Activated naive CD8-positive, alpha-beta T cell treated with anti-CD3 and anti-CD28 coated beads, Interleukin-2, amount 10 ng/mL, durations not matched to agents 7 days and 5 days (primary cell): ENCODE data around the gene HSPA4L. TPM values are rescaled to one million over a fixed set of nuclear protein-coding genes. Genes with fewer than 3 reads are reported as not detected.

Experiments used
- ATAC-seq: fragments of 150-1000 bp; cut with Tn5 transposase; one replicate; pipeline ENCODE4 v1.10.0; 2021; ENCODE audit warnings: low read depth, moderate library complexity
- POLR2A ChIA-PET: fragments of 350-600 bp; sonication (Branson Sonifier 250); formaldehyde crosslinking; loops from one replicate; lab custom pipeline; 2021; ENCODE audit warnings: antibody characterized with exemption; lab: Charles Lee
- DNase-seq: peaks from one replicate; pipeline ENCODE4 v3.0.0; 2021
- H3K27ac Mint-ChIP-seq: one replicate; pipeline ENCODE4 v1.8.0; 2022; ENCODE audit warnings: mild to moderate bottlenecking, mixed read lengths
- H3K27me3 Mint-ChIP-seq: one replicate; pipeline ENCODE4 v1.8.0; 2022; ENCODE audit warnings: mild to moderate bottlenecking, moderate library complexity, mixed read lengths
- H3K36me3 Mint-ChIP-seq: one replicate; pipeline ENCODE4 v1.8.0; 2021; ENCODE audit warnings: mild to moderate bottlenecking, mixed read lengths
- H3K4me1 Mint-ChIP-seq: one replicate; pipeline ENCODE4 v1.8.0; 2021; ENCODE audit warnings: mixed read lengths
- H3K4me3 Mint-ChIP-seq: one replicate; pipeline ENCODE4 v1.8.0; 2022; ENCODE audit warnings: mild to moderate bottlenecking, moderate library complexity, mixed read lengths
- H3K9me3 Mint-ChIP-seq: one replicate; pipeline ENCODE4 v1.8.0; 2021; ENCODE audit warnings: mixed read lengths
- total RNA-seq, 2 experiments: library from RNA; stranded (reverse); gene quantifications; one replicate each; pipeline ENCODE4 v1.2.3, GENCODE V29; 2021

HSPA4L gene
- total RNA-seq, 2 experiments from 2014 or later, result 0.06 to 0.28 TPM

- no peaks in the 10 kb centered on the region for H3K36me3 Mint-ChIP-seq
- H3K4me3 Mint-ChIP-seq, result no peak overlapping the region
- POLR2A ChIA-PET, result no interaction called here
- no peak for DNase-seq
- H3K27me3 Mint-ChIP-seq, result peaks cover 4% of the 10 kb centered on the region
- H3K9me3 Mint-ChIP-seq, result no peaks in the 10 kb centered on the region
- no peaks in the 10 kb centered on the region for H3K4me1 Mint-ChIP-seq
- ATAC-seq, result no peak
- no peak overlapping the region for H3K27ac Mint-ChIP-seq
Observed at GRCh38 chr4:127809173-127809800, 27.2 kb downstream of the HSPA4L start.

GRCh38 chr4:127810551-127810950 lies 28.4 kb downstream of the HSPA4L start:
- POLR2A ChIA-PET, result no interaction called here

GRCh38 chr4:127822430-127822829 lies 40.3 kb downstream of the HSPA4L start:
- H3K27me3 Mint-ChIP-seq, result peaks cover 9% of the 10 kb centered on the region
- ATAC-seq, result no peak
- H3K27ac Mint-ChIP-seq, result no peak overlapping the region
- no peak overlapping the region for H3K4me3 Mint-ChIP-seq
- no peaks in the 10 kb centered on the region for H3K36me3 Mint-ChIP-seq
- POLR2A ChIA-PET, result no interaction called here
- DNase-seq, result no peak
- H3K4me1 Mint-ChIP-seq, result no peaks in the 10 kb centered on the region
- no peaks in the 10 kb centered on the region for H3K9me3 Mint-ChIP-seq

More at GRCh38 chr4:127810551-127810950, 28.4 kb downstream of the HSPA4L start:
- Mint-ChIP-seq H3K9me3 (no peaks in the 10 kb centered on the region), H3K27me3 (peaks cover 4% of the 10 kb centered on the region), H3K36me3 (no peaks in the 10 kb centered on the region), H3K4me3 (no peak overlapping the region), H3K27ac (no peak overlapping the region), H3K4me1 (no peaks in the 10 kb centered on the region)
- no peak for DNase-seq
- no peak for ATAC-seq

- DNase-seq (no peak), ATAC-seq (no peak)
- H3K9me3 Mint-ChIP-seq, result no peaks in the 10 kb centered on the region
- no peak overlapping the region for H3K4me3 Mint-ChIP-seq
- no peaks in the 10 kb centered on the region for H3K36me3 Mint-ChIP-seq
- H3K4me1 Mint-ChIP-seq, result no peaks in the 10 kb centered on the region
- H3K27me3 Mint-ChIP-seq, result peaks cover 6% of the 10 kb centered on the region
- H3K27ac Mint-ChIP-seq, result no peak overlapping the region
- POLR2A ChIA-PET, result no interaction called here
Observed at GRCh38 chr4:127828121-127828520, 46.0 kb downstream of the HSPA4L start.

GRCh38 chr4:127829014-127829413 lies 46.9 kb downstream of the HSPA4L start:
- no peaks in the 10 kb centered on the region for H3K36me3 Mint-ChIP-seq
- ATAC-seq, result no peak
- DNase-seq, result no peak
- POLR2A ChIA-PET, result no interaction called here
- H3K27me3 Mint-ChIP-seq, result peaks cover 6% of the 10 kb centered on the region
- H3K4me1 Mint-ChIP-seq, result no peaks in the 10 kb centered on the region
- no peak overlapping the region for H3K4me3 Mint-ChIP-seq
- no peak overlapping the region for H3K27ac Mint-ChIP-seq
- no peaks in the 10 kb centered on the region for H3K9me3 Mint-ChIP-seq

GRCh38 chr4:127832585-127832984 lies 50.5 kb downstream of the HSPA4L start:
- no peaks in the 10 kb centered on the region for H3K36me3 Mint-ChIP-seq
- H3K27ac Mint-ChIP-seq, result no peak overlapping the region
- no peak overlapping the region for H3K4me3 Mint-ChIP-seq
- ATAC-seq, result no peak
- no peak for DNase-seq
- no peaks in the 10 kb centered on the region for H3K4me1 Mint-ChIP-seq
- no peaks in the 10 kb centered on the region for H3K9me3 Mint-ChIP-seq
- POLR2A ChIA-PET, result no interaction called here
- peaks cover 2% of the 10 kb centered on the region for H3K27me3 Mint-ChIP-seq

GRCh38 chr4:127843704-127844600 lies 61.8 kb downstream of the HSPA4L start:
- no peak overlapping the region for H3K27ac Mint-ChIP-seq
- H3K9me3 Mint-ChIP-seq, result peaks cover 17% of the 10 kb centered on the region
- ATAC-seq, result no peak
- H3K4me3 Mint-ChIP-seq, result no peak overlapping the region
- no peak for DNase-seq
- peaks cover 13% of the 10 kb centered on the region for H3K36me3 Mint-ChIP-seq
- no peaks in the 10 kb centered on the region for H3K27me3 Mint-ChIP-seq
- no peaks in the 10 kb centered on the region for H3K4me1 Mint-ChIP-seq
- POLR2A ChIA-PET, result no interaction called here

GRCh38 chr4:127844601-127845116 lies 62.5 kb downstream of the HSPA4L start:
- Mint-ChIP-seq H3K27me3 (no peaks in the 10 kb centered on the region), H3K9me3 (peaks cover 21% of the 10 kb centered on the region), H3K36me3 (peaks cover 16% of the 10 kb centered on the region), H3K27ac (no peak overlapping the region), H3K4me1 (no peaks in the 10 kb centered on the region), H3K4me3 (no peak overlapping the region)
- ATAC-seq (no peak), DNase-seq (no peak)
- POLR2A ChIA-PET, result no interaction called here

GRCh38 chr4:127846061-127846460 lies 63.9 kb downstream of the HSPA4L start:
- no peaks in the 10 kb centered on the region for H3K27me3 Mint-ChIP-seq
- ATAC-seq (no peak), DNase-seq (no peak)
- H3K4me1 Mint-ChIP-seq, result no peaks in the 10 kb centered on the region
- H3K4me3 Mint-ChIP-seq, result no peak overlapping the region
- peaks cover 29% of the 10 kb centered on the region for H3K9me3 Mint-ChIP-seq
- H3K27ac Mint-ChIP-seq, result no peak overlapping the region
- POLR2A ChIA-PET, result no interaction called here
- peaks cover 23% of the 10 kb centered on the region for H3K36me3 Mint-ChIP-seq

- DNase-seq (no peak), ATAC-seq (no peak)
- Mint-ChIP-seq H3K27me3 (no peaks in the 10 kb centered on the region), H3K27ac (no peak overlapping the region), H3K4me3 (no peak overlapping the region), H3K4me1 (peaks cover 3% of the 10 kb centered on the region), H3K9me3 (peaks cover 34% of the 10 kb centered on the region), H3K36me3 (peaks cover 27% of the 10 kb centered on the region)
- POLR2A ChIA-PET, result no interaction called here
Observed at GRCh38 chr4:127846765-127847164, 64.6 kb downstream of the HSPA4L start.

GRCh38 chr4:127849505-127850234 lies 67.5 kb downstream of the HSPA4L start:
- H3K36me3 Mint-ChIP-seq, result peaks cover 32% of the 10 kb centered on the region

GRCh38 chr4:127852661-127853060 lies 70.5 kb downstream of the HSPA4L start:
- Mint-ChIP-seq H3K9me3 (peaks cover 37% of the 10 kb centered on the region), H3K36me3 (peaks cover 33% of the 10 kb centered on the region), H3K4me3 (no peak overlapping the region), H3K27me3 (no peaks in the 10 kb centered on the region), H3K4me1 (peaks cover 7% of the 10 kb centered on the region), H3K27ac (no peak overlapping the region)
- POLR2A ChIA-PET, result no interaction called here
- DNase-seq (no peak), ATAC-seq (no peak)

More at GRCh38 chr4:127849505-127850234, 67.5 kb downstream of the HSPA4L start:
- POLR2A ChIA-PET, result no interaction called here
- Mint-ChIP-seq H3K27ac (no peak overlapping the region), H3K4me3 (no peak overlapping the region), H3K9me3 (peaks cover 43% of the 10 kb centered on the region), H3K4me1 (peaks cover 5% of the 10 kb centered on the region), H3K27me3 (no peaks in the 10 kb centered on the region)
- no peak for DNase-seq
- ATAC-seq, result no peak

- Mint-ChIP-seq H3K36me3 (peaks cover 28% of the 10 kb centered on the region), H3K4me3 (no peak overlapping the region), H3K27me3 (no peaks in the 10 kb centered on the region), H3K27ac (no peak overlapping the region), H3K9me3 (peaks cover 21% of the 10 kb centered on the region), H3K4me1 (peaks cover 7% of the 10 kb centered on the region)
- DNase-seq (no peak), ATAC-seq (no peak)
- POLR2A ChIA-PET, result no interaction called here
Observed at GRCh38 chr4:127856196-127856812, 74.2 kb downstream of the HSPA4L start.
